H1 (cell line): ENCODE data around the gene SMIM28. TPM values are rescaled to one million over a fixed set of nuclear protein-coding genes. Genes with fewer than 3 reads are reported as not detected.

Experiments used
- CTBP2 ChIP-seq: IDR thresholded peaks from 2 replicates; pipeline ENCODE4 v1.7.0; 2011; ENCODE audit warnings: borderline replicate concordance, mild to moderate bottlenecking, moderate library complexity, mixed read lengths, low read length; ENCODE audit not compliant: insufficient read depth, insufficient read length
- POLR2A ChIP-seq, 2 experiments: IDR thresholded peaks; 1 replicate in 1 of 2; 2 replicates in 1 of 2; pipeline ENCODE4 v1.6.1; 2011; ENCODE audit warnings: low read depth in 2 of 2, low read length in 2 of 2, mild to moderate bottlenecking in 2 of 2; ENCODE audit errors: control extremely low read depth in 1 of 2
- TCF12 ChIP-seq: IDR thresholded peaks from 2 replicates; pipeline ENCODE4 v1.6.1; 2011; ENCODE audit warnings: low read depth, mild to moderate bottlenecking, low read length
- polyA plus RNA-seq, 7 experiments: library from polyadenylated mRNA; depleted of rRNA in 3 of 7; stranded (reverse) in 5 of 7; unstranded in 2 of 7; fragments of >200 nt in 5 of 7; fragments of 200-250 nt in 2 of 7; gene quantifications; 1 replicate in 5 of 7; 2 replicates in 1 of 7; 4 replicates in 1 of 7; pipeline versions ENCODE4 v1.2.1 to v1.2.3, GENCODE V29; 2011 to 2013; ENCODE audit warnings: missing spikeins in 2 of 7, mixed read lengths in 2 of 7
- total RNA-seq: library from RNA; stranded (reverse); fragmentation: NEBNext Ultra II Directional; extraction: Animal tissue kit (Norgen Biotek cat#: 25700); gene quantifications from 2 replicates; pipeline ENCODE4 v1.2.1, GENCODE V29; 2021

Gene SMIM28
- total and polyA plus RNA-seq, 2 of the 8 experiments (the other 6 are each of a cell fraction or from before 2014, with no cell fraction given) = not detected

GRCh38 chr6:138421089-138421488 lies 43.4 kb downstream of the SMIM28 start (continued):
- TF ChIP-seq CTBP2 (no peak), TCF12 (no peak), POLR2A (IDR thresholded peaks at IDR 0.05; ENCODE audit: control extremely low read depth in 1 of 2, low read depth in 2 of 2, low read length in 2 of 2) (no peak)
- TF ChIP-seq, all 59 proteins: peak for 0
